ENCODE results near the gene COPZ1.

The COPZ1 gene

DNA sequence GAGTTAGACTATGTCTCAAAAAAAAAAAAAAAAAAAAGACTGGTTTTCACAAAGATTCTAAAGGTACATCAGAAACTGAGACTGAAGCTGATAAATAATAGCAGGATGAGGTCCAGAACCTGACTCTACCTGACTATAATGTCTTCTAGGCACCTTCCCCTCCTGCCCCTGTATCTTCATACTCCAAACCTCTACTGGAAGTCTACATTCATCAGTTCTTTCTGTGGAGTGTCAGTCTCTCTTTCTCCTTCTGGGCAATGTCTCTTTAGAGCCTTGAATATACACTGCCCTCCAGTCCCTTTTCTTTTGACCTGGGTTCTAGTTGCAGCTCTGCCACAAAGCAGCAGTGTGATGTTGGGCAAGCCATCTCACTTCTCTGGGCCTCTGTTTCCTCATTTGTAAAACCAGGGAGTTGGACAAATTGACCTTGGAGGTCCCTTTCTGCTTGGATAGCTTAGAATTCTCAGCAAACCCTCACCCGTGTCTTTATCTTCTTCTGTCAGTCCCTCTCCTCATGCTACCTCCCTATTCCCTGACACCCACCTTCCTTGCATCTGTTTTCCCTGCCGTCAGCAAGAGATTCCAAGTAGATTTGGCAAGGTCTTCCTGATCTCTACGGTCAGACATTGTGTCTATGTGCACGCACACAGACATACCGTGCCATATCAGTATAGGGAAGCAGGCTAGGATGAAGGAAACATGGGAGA, 28.4 kb upstream of the COPZ1 start:
- Histone ChIP-seq H3K4me1 (ENCODE audit: control insufficient read depth, insufficient read depth, low read length) (peaks cover 17% of the 10 kb centered on the region), H3K9ac (ENCODE audit: low read length) (no peak overlapping the region), H3K27me3 (ENCODE audit: control insufficient read depth, insufficient read depth, low read length) (no peaks in the 10 kb centered on the region), H3K27ac (ENCODE audit: low read depth, low read length) (no peak overlapping the region), H3K9me3 (ENCODE audit: control insufficient read depth, insufficient read depth, low read depth, low read length) (no peaks in the 10 kb centered on the region), H3K36me3 (ENCODE audit: control insufficient read depth, insufficient read depth, low read length) (no peaks in the 10 kb centered on the region; the same call in 1 of the 2 replicates), H3K4me3 (ENCODE audit: low read depth, low read length) (no peak overlapping the region)

- Histone ChIP-seq H3K4me1 (ENCODE audit: control insufficient read depth, insufficient read depth, low read length) (peaks cover 34% of the 10 kb centered on the region), H3K36me3 (ENCODE audit: control insufficient read depth, insufficient read depth, low read length) (no peaks in the 10 kb centered on the region), H3K9me3 (ENCODE audit: control insufficient read depth, insufficient read depth, low read depth, low read length) (no peaks in the 10 kb centered on the region), H3K9ac (ENCODE audit: low read length) (no peak overlapping the region), H3K27me3 (ENCODE audit: control insufficient read depth, insufficient read depth, low read length) (no peaks in the 10 kb centered on the region), H3K27ac (ENCODE audit: low read depth, low read length) (no peak overlapping the region), H3K4me3 (ENCODE audit: low read depth, low read length) (no peak overlapping the region)
Measured at GRCh38 chr12:54298904-54299303, 26.0 kb upstream of the COPZ1 start.

GRCh38 chr12:54299515-54300224, 25.3 kb upstream of the COPZ1 start:
- no peaks in the 10 kb centered on the region for H3K27me3 ChIP-seq (ENCODE audit: control insufficient read depth, insufficient read depth, low read length)

GRCh38 chr12:54300225-54300731, 24.7 kb upstream of the COPZ1 start:
- peak overlapping the region; percentile 10 for H3K9ac ChIP-seq (ENCODE audit: low read length)
- H3K27ac ChIP-seq (ENCODE audit: low read depth, low read length) = no peak overlapping the region; the same call in 1 of the 2 replicates

More at GRCh38 chr12:54299515-54300224, 25.3 kb upstream of the COPZ1 start:
- Histone ChIP-seq H3K4me1 (ENCODE audit: control insufficient read depth, insufficient read depth, low read length) (peaks cover 41% of the 10 kb centered on the region), H3K9me3 (ENCODE audit: control insufficient read depth, insufficient read depth, low read depth, low read length) (no peaks in the 10 kb centered on the region), H3K36me3 (ENCODE audit: control insufficient read depth, insufficient read depth, low read length) (no peaks in the 10 kb centered on the region), H3K4me3 (ENCODE audit: low read depth, low read length) (peak overlapping the region; percentile 65), H3K27ac (ENCODE audit: low read depth, low read length) (no peak overlapping the region; the same call in 1 of the 2 replicates), H3K9ac (ENCODE audit: low read length) (peak overlapping the region; percentile 10)

GRCh38 chr12:54300732-54301427, 24.1 kb upstream of the COPZ1 start, which contains the start of gene NFE2:
Gene NFE2 (minus strand): TSS chr12:54301015. CDS start chr12:54295248, 5,767 bp downstream.
- Histone ChIP-seq H3K27ac (ENCODE audit: low read depth, low read length) (peak within 1 kb of the TSS; percentile 70; the same call in 1 of the 2 replicates), H3K27me3 (ENCODE audit: control insufficient read depth, insufficient read depth, low read length) (no peaks in the 10 kb centered on the region), H3K36me3 (ENCODE audit: control insufficient read depth, insufficient read depth, low read length) (no peaks in the 10 kb centered on the region), H3K9ac (ENCODE audit: low read length) (peak within 1 kb of the TSS; percentile 93), H3K9me3 (ENCODE audit: control insufficient read depth, insufficient read depth, low read depth, low read length) (no peaks in the 10 kb centered on the region), H3K4me3 (ENCODE audit: low read depth, low read length) (peak within 1 kb of the TSS; percentile 65), H3K4me1 (ENCODE audit: control insufficient read depth, insufficient read depth, low read length) (peaks cover 43% of the 10 kb centered on the region)

More at GRCh38 chr12:54300225-54300731, 24.7 kb upstream of the COPZ1 start:
- H3K9me3 ChIP-seq (ENCODE audit: control insufficient read depth, insufficient read depth, low read depth, low read length) = no peaks in the 10 kb centered on the region
- no peaks in the 10 kb centered on the region for H3K27me3 ChIP-seq (ENCODE audit: control insufficient read depth, insufficient read depth, low read length)
- no peaks in the 10 kb centered on the region for H3K36me3 ChIP-seq (ENCODE audit: control insufficient read depth, insufficient read depth, low read length)
- H3K4me3 ChIP-seq (ENCODE audit: low read depth, low read length) = peak overlapping the region; percentile 65
- H3K4me1 ChIP-seq (ENCODE audit: control insufficient read depth, insufficient read depth, low read length) = peaks cover 43% of the 10 kb centered on the region

DNA sequence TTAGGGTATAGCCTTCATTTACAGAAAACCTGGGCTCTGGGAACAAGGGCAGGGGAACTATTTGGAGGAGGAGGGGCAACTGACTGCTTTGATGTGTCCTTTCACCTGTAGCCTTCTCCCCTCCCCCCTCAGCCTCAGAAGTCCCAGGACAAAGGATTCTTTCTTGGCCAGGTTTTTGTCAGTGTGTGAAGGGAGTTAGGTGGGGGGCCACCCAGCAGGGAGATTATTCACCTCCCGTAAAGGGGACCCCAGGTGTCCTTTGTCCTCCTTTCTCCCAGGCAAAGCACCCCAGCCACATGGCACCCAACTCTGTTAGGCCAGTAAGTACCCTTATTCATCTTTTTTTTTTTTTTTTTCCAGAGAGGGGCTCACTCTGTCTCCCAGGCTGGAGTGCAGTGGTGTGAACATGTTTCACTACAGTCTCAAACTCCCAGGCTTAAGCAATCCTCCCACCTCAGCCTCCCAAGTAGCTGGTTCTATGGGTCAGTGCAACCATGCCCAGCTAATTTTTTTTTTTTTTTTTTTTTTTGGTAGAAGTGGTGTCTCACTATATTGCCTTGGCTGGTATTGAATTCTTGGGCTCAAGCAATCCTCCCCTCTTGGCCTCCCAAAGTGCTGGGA, 23.4 kb upstream of the COPZ1 start:
- Histone ChIP-seq H3K36me3 (ENCODE audit: control insufficient read depth, insufficient read depth, low read length) (no peaks in the 10 kb centered on the region), H3K9ac (ENCODE audit: low read length) (peak overlapping the region; percentile 93), H3K27ac (ENCODE audit: low read depth, low read length) (peak overlapping the region; percentile 70; the same call in 1 of the 2 replicates), H3K4me3 (ENCODE audit: low read depth, low read length) (peak overlapping the region; percentile 65), H3K9me3 (ENCODE audit: control insufficient read depth, insufficient read depth, low read depth, low read length) (no peaks in the 10 kb centered on the region), H3K27me3 (ENCODE audit: control insufficient read depth, insufficient read depth, low read length) (no peaks in the 10 kb centered on the region), H3K4me1 (ENCODE audit: control insufficient read depth, insufficient read depth, low read length) (peaks cover 43% of the 10 kb centered on the region)

- no peak overlapping the region for H3K4me3 ChIP-seq (ENCODE audit: low read depth, low read length)
- no peaks in the 10 kb centered on the region for H3K36me3 ChIP-seq (ENCODE audit: control insufficient read depth, insufficient read depth, low read length)
- no peak overlapping the region for H3K27ac ChIP-seq (ENCODE audit: low read depth, low read length)
- H3K27me3 ChIP-seq (ENCODE audit: control insufficient read depth, insufficient read depth, low read length) = no peaks in the 10 kb centered on the region
- no peaks in the 10 kb centered on the region for H3K9me3 ChIP-seq (ENCODE audit: control insufficient read depth, insufficient read depth, low read depth, low read length)
- H3K9ac ChIP-seq (ENCODE audit: low read length) = no peak overlapping the region
- peaks cover 50% of the 10 kb centered on the region for H3K4me1 ChIP-seq (ENCODE audit: control insufficient read depth, insufficient read depth, low read length)
Measured at GRCh38 chr12:54303640-54304039, 21.3 kb upstream of the COPZ1 start.

DNA sequence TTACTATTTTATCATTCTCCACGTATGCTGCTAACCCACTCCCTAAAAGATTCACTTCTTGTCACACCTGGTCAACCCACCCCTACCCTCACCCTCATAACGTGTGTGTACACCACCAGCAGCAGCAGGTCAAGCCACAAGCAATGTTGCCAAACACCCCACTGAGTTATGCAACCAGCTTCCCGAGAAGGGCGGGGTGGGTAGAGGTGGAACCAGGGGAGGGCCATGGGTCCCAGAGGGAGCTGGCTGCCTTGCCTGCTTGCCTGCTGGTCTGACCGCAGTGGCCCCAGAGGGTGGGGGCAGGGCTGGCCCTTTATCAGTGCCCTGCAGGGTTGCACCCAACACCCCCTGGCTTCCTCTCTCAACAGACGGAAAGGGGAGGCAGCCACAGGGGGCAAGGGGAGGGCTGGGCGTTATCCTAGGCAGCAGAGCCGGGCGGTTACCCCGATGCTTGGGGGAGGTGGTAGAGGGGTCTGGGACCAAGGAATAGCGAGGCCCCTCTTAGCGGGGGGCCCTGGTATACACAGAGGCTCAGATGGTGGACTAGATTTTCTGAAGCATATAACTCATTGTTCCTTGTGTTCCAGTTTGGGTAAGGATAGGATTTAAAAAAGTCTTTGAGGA, 20.6 kb upstream of the COPZ1 start:
- no peaks in the 10 kb centered on the region for H3K27me3 ChIP-seq (ENCODE audit: control insufficient read depth, insufficient read depth, low read length)
- H3K36me3 ChIP-seq (ENCODE audit: control insufficient read depth, insufficient read depth, low read length) = no peaks in the 10 kb centered on the region
- peaks cover 50% of the 10 kb centered on the region for H3K4me1 ChIP-seq (ENCODE audit: control insufficient read depth, insufficient read depth, low read length)
- H3K27ac ChIP-seq (ENCODE audit: low read depth, low read length) = no peak overlapping the region
- H3K9ac ChIP-seq (ENCODE audit: low read length) = no peak overlapping the region
- H3K4me3 ChIP-seq (ENCODE audit: low read depth, low read length) = peak overlapping the region; percentile 27; the same call in 1 of the 2 replicates
- H3K9me3 ChIP-seq (ENCODE audit: control insufficient read depth, insufficient read depth, low read depth, low read length) = no peaks in the 10 kb centered on the region

DNA sequence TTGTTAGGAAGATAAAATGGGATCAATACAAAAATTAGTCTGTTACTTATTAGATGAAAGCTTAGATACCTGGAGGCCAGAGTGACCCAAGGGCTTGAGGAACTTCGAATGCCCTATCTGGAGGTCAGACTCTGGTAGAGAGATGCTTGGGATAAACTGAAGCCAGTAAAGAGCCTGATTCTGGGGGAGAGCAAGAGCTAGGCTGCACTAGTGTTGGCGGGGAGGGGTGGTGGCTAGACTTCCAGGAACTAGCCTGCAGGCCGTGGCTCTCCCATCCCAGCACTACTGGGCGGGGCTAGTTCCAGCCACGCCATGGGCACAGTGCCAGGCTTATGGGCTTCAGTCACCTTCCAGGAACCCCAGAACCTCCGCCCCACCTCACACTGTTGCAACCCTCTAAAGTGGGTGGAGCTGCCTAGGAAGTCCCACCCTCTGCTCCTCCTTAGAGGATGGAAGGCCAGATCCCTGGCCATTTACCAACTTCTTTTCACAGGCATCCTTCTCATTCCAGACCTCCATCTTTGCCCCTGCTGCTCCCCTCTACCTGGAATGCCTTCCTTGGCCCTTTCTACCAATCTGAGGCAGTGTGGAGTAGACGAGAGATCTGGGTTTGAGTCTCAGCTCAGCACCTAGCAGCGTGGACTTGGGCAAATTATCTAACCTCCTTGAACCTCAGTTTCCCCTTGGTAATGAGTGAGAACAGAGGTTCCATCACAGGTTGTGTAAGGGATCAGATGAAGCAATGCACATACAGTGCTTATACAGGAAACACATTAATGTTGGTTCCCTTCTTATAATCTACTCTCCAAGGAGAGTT, 17.8 kb upstream of the COPZ1 start:
- peaks cover 27% of the 10 kb centered on the region for H3K4me1 ChIP-seq (ENCODE audit: control insufficient read depth, insufficient read depth, low read length)
- H3K9me3 ChIP-seq (ENCODE audit: control insufficient read depth, insufficient read depth, low read depth, low read length) = no peaks in the 10 kb centered on the region
- no peaks in the 10 kb centered on the region for H3K36me3 ChIP-seq (ENCODE audit: control insufficient read depth, insufficient read depth, low read length)
- no peak overlapping the region for H3K4me3 ChIP-seq (ENCODE audit: low read depth, low read length)
- H3K27me3 ChIP-seq (ENCODE audit: control insufficient read depth, insufficient read depth, low read length) = no peaks in the 10 kb centered on the region
- H3K27ac ChIP-seq (ENCODE audit: low read depth, low read length) = no peak overlapping the region
- no peak overlapping the region for H3K9ac ChIP-seq (ENCODE audit: low read length)

Measured in HUES6 (cell line).